HepG2 (cell line): ENCODE measurements around the gene CD300A. TPM values are rescaled to one million over a fixed set of nuclear protein-coding genes. Genes with fewer than 3 reads are reported as not detected.
A peak's percentile ranks its signal among the peaks of the same experiment; 100 is the strongest.

ENCODE experiments used
- AGO1 ChIP-seq: fragments of 200-400 bp; formaldehyde crosslinking; IDR thresholded peaks from 2 replicates; pipeline ENCODE4 v1.6.1; 2017; ENCODE audit warnings: mild to moderate bottlenecking, low read depth, low read length, moderate library complexity; ENCODE audit not compliant: poor library complexity, severe bottlenecking
- AGO2 ChIP-seq: fragments of 200-400 bp; formaldehyde crosslinking; optimal IDR thresholded peaks from 2 replicates; pipeline ENCODE3; 2017; ENCODE audit warnings: mild to moderate bottlenecking, low read depth, low read length, moderate library complexity
- BRF2 ChIP-seq: sonication (generic); formaldehyde crosslinking; IDR thresholded peaks from 2 replicates; pipeline ENCODE4 v1.8.1; 2022; ENCODE audit warnings: mild to moderate bottlenecking, missing genetic modification reagents
- CHD2 ChIP-seq: IDR thresholded peaks from 2 replicates; pipeline ENCODE4 v1.6.1; 2011; ENCODE audit warnings: low read depth, low read length, improper control_type of control experiment
- ETV5 ChIP-seq: IDR thresholded peaks from 2 replicates; pipeline ENCODE4 v1.6.1; 2018; ENCODE audit warnings: missing biosample characterization, missing genetic modification reagents, inconsistent platforms, borderline replicate concordance
- EZH2 ChIP-seq: conservative IDR thresholded peaks from 2 replicates; pipeline ENCODE4 v1.6.1; 2012; ENCODE audit warnings: mild to moderate bottlenecking, low read depth, low read length, moderate library complexity
- HDAC1 ChIP-seq: sonication (generic); formaldehyde crosslinking; IDR thresholded peaks from 2 replicates; pipeline ENCODE4 v1.5.1; 2020; ENCODE audit warnings: mild to moderate bottlenecking, missing genetic modification reagents
- HOXA5 ChIP-seq: sonication (generic); formaldehyde crosslinking; IDR thresholded peaks from 2 replicates; pipeline ENCODE4 v1.4.0; 2020; ENCODE audit warnings: missing genetic modification reagents
- IRX3 ChIP-seq: sonication (generic); formaldehyde crosslinking; IDR thresholded peaks from 2 replicates; pipeline ENCODE4 v1.8.1; 2023; ENCODE audit warnings: mild to moderate bottlenecking, low read depth, missing genetic modification reagents, borderline replicate concordance
- MAX ChIP-seq: IDR thresholded peaks from 2 replicates; pipeline ENCODE4 v1.6.1; 2012; ENCODE audit warnings: inconsistent platforms
- NCOR1 ChIP-seq: fragments of 200-600 bp; sonication (generic); IDR thresholded peaks from 2 replicates; pipeline ENCODE4 v1.7.0; 2017; ENCODE audit warnings: antibody characterized with exemption, low read length, borderline replicate concordance
- NFE2 ChIP-seq: sonication (generic); formaldehyde crosslinking; IDR thresholded peaks from 2 replicates; pipeline ENCODE4 v1.4.0; 2020; ENCODE audit warnings: missing genetic modification reagents
- NKX3-1 ChIP-seq: sonication (generic); formaldehyde crosslinking; IDR thresholded peaks from 2 replicates; pipeline ENCODE4 v1.5.0; 2020; ENCODE audit warnings: missing genetic modification reagents
- NONO ChIP-seq, 2 experiments: fragments of 450-650 bp in 1 of 2; sonication (generic) in 1 of 2; formaldehyde crosslinking in 1 of 2; IDR thresholded peaks in 1 of 2; conservative IDR thresholded peaks in 1 of 2; 2 replicates each; pipeline versions ENCODE4 v1.6.1 to v1.8.0; 2017 to 2022; ENCODE audit warnings: mild to moderate bottlenecking in 1 of 2, missing genetic modification reagents in 1 of 2, moderate library complexity in 1 of 2
- SALL1 ChIP-seq: sonication (generic); formaldehyde crosslinking; IDR thresholded peaks from 2 replicates; pipeline ENCODE4 v1.8.0; 2022; ENCODE audit warnings: mild to moderate bottlenecking, missing genetic modification reagents
- SMC3 ChIP-seq: IDR thresholded peaks from 2 replicates; pipeline ENCODE4 v1.6.1; 2011; ENCODE audit warnings: low read length, improper control_type of control experiment
- SYNCRIP ChIP-seq: fragments of 200-400 bp; formaldehyde crosslinking; IDR thresholded peaks from 2 replicates; pipeline ENCODE4 v1.6.1; 2018; ENCODE audit warnings: mild to moderate bottlenecking, low read depth, low read length; ENCODE audit not compliant: insufficient read depth
- WIZ ChIP-seq: sonication (generic); formaldehyde crosslinking; IDR thresholded peaks from 2 replicates; pipeline ENCODE4 v1.5.1; 2020; ENCODE audit warnings: mild to moderate bottlenecking, missing genetic modification reagents
- ZBTB33 ChIP-seq: sonication (generic); formaldehyde crosslinking; IDR thresholded peaks from 2 replicates; pipeline ENCODE4 v1.4.0; 2020; ENCODE audit warnings: missing genetic modification reagents
- ZHX1 ChIP-seq: sonication (generic); formaldehyde crosslinking; IDR thresholded peaks from 2 replicates; pipeline ENCODE4 v1.8.1; 2022; ENCODE audit warnings: low read depth, mild to moderate bottlenecking, missing genetic modification reagents
- ZNF253 ChIP-seq: sonication (generic); formaldehyde crosslinking; IDR thresholded peaks from 2 replicates; pipeline ENCODE4 v1.8.0; 2022; ENCODE audit warnings: mild to moderate bottlenecking, missing genetic modification reagents, borderline replicate concordance
- ZNF572 ChIP-seq: sonication (generic); formaldehyde crosslinking; IDR thresholded peaks from 2 replicates; pipeline ENCODE4 v1.5.1; 2020; ENCODE audit warnings: mild to moderate bottlenecking, missing genetic modification reagents
- ZNF775 ChIP-seq: sonication (generic); formaldehyde crosslinking; IDR thresholded peaks from 2 replicates; pipeline ENCODE4 v1.4.0; 2020; ENCODE audit warnings: missing genetic modification reagents, mild to moderate bottlenecking, moderate library complexity, borderline replicate concordance
- ZNF777 ChIP-seq: sonication (generic); formaldehyde crosslinking; IDR thresholded peaks from 2 replicates; pipeline ENCODE4 v1.4.0; 2020; ENCODE audit warnings: missing genetic modification reagents
- polyA plus RNA-seq, 8 experiments: library from polyadenylated mRNA; depleted of rRNA in 3 of 8; stranded (reverse) in 7 of 8; unstranded in 1 of 8; fragments of >200 nt; fragmentation: Illumina TruSeq in 4 of 8; extraction: Trizol in 4 of 8; gene quantifications; 2 replicates each; pipeline versions ENCODE4 v1.2.1 to v1.2.3, GENCODE V29; 2011 to 2016; ENCODE audit warnings: low read depth in 4 of 8, missing spikeins in 1 of 8, mixed read lengths in 1 of 8; ENCODE audit not compliant: insufficient read depth in 1 of 8
- total RNA-seq, 5 experiments: library from RNA; depleted of rRNA; stranded (reverse); fragments of >200 nt; fragmentation: Illumina TruSeq; extraction: Trizol; gene quantifications; 2 replicates each; pipeline ENCODE4 v1.2.3, GENCODE V29; 2016; ENCODE audit warnings: low read depth in 1 of 5

The CD300A gene
- total and polyA plus RNA-seq, 2 of the 13 experiments (the other 11 are each of a cell fraction or from before 2014, with no cell fraction given), result not detected

- TF ChIP-seq ZHX1 (CRISPR knock-in tag), result peak; percentile 59; the same call in 1 of the 2 replicates
- peak; percentile 78 for TF ChIP-seq HDAC1
- no peak for TF ChIP-seq SMC3
- 0 out of 2 replicates have a peak, but pooled peaks have one; percentile 19 for TF ChIP-seq ZNF777
- TF ChIP-seq SALL1 (CRISPR knock-in tag), result peak; percentile 73
- TF ChIP-seq ETV5 (CRISPR knock-in tag), result peak; percentile 47; the same call in 1 of the 2 replicates
- no peak for TF ChIP-seq EZH2
- TF ChIP-seq ZBTB33 (CRISPR knock-in tag), result no peak
- no peak for TF ChIP-seq NCOR1
- TF ChIP-seq WIZ (CRISPR knock-in tag), result peak; percentile 70; the same call in 1 of the 2 replicates
- peak; percentile 68; the same call in 1 of the 2 replicates for TF ChIP-seq BRF2 (CRISPR knock-in tag)
- TF ChIP-seq ZNF775, result no peak
- peak; percentile 92 for TF ChIP-seq ZNF253
- no peak for TF ChIP-seq AGO1
- no peak for TF ChIP-seq HOXA5 (CRISPR knock-in tag)
- no peak for TF ChIP-seq ZNF572
- no peak for TF ChIP-seq AGO2
- no peak; the same call in none of the 2 replicates for TF ChIP-seq MAX
- TF ChIP-seq NFE2 (CRISPR knock-in tag), result no peak
- no peak for TF ChIP-seq IRX3 (CRISPR knock-in tag)
- no peak for TF ChIP-seq SYNCRIP
- no peak for TF ChIP-seq NONO (IDR thresholded peaks at IDR 0.05)
- no peak for TF ChIP-seq NONO (CRISPR knock-in tag; conservative IDR thresholded peaks at IDR 0.05)
- TF ChIP-seq NKX3-1 (CRISPR knock-in tag), result no peak; the same call in 1 of the 2 replicates
- TF ChIP-seq CHD2, result no peak
These were observed 12.0 kb upstream of the CD300A start (continued) for GRCh38 chr17:74454197-74455024.
